Esophagus mucosa (tissue), 1 donor: ENCODE results near the gene SNTG2. TPM values are rescaled to one million over a fixed set of nuclear protein-coding genes. Genes with fewer than 3 reads are reported as not detected.
A peak's percentile ranks its signal among the peaks of the same experiment; 100 is the strongest.
"Not testable (repeated sequence)": the region's sequence is repeated elsewhere in the genome, so short reads cannot be mapped to it uniquely, and the experiment has no call there.

Experiments used
- ATAC-seq: fragments of 200-7000 bp; cut with Tn5 transposase; one replicate; pipeline ENCODE4 v1.9.1; 2020
- total RNA-seq: library from RNA; stranded (reverse); gene quantifications from one replicate; pipeline ENCODE4 v1.2.4, GENCODE V29; 2023
- donor health status: DM: yes; HTN: yes; CAD: no.

SNTG2 gene
- total RNA-seq, 1 donor from 2014 or later = 0.60 TPM

DNA sequence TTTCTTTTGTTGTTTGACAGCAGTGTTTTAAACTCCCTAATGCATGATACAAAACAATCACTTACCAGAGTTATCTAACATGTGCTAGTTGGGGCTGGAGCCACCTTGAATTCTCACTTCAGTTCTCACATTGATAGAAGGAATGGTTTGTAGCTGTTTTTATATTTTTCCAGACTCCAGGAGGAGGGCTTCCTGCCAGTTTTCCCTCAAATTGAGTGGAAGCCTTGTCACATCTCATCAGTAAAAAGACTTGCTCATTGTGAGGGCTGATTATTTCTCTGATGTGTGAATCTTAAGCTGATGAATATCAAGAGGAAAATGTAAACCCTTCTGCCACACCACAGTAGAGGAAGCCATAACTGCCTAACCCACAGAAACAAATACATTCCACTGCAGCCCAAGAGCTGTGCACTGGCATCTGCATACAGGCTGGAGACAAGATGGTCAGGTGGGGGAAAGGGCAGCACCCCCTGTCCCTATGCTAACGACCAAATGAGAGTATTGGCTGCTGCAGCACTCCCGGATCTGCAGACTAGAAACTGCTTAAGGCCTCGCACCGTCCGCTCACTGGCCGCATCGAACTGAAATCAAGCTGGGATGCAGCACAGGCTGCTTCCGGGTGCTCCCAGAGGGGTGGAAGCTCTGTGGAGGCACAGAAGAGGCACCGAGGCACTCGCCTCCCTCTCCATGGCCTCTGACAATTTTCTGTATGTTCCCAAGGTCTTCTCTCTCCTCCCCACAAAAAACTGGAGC lies 388.9 kb downstream of the SNTG2 start:
- no peak for ATAC-seq

DNA sequence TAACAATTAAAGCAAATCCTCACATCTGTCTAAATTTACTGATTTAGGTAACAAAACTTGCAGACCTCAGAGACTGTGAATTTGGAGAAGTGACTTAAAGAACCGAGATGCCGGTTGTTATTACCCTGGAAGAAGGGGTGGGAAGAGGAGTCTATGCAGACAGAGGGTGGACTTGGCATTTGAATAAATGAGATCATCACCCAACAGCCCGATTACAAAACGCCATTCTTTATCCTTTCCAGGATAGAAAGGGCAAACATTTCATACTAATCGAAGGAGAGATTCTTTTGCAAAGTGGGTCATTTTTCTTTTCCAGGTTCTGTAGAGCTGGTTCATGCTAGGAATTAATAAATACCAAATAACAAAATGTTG lies 389.5 kb downstream of the SNTG2 start:
- ATAC-seq = no peak

DNA sequence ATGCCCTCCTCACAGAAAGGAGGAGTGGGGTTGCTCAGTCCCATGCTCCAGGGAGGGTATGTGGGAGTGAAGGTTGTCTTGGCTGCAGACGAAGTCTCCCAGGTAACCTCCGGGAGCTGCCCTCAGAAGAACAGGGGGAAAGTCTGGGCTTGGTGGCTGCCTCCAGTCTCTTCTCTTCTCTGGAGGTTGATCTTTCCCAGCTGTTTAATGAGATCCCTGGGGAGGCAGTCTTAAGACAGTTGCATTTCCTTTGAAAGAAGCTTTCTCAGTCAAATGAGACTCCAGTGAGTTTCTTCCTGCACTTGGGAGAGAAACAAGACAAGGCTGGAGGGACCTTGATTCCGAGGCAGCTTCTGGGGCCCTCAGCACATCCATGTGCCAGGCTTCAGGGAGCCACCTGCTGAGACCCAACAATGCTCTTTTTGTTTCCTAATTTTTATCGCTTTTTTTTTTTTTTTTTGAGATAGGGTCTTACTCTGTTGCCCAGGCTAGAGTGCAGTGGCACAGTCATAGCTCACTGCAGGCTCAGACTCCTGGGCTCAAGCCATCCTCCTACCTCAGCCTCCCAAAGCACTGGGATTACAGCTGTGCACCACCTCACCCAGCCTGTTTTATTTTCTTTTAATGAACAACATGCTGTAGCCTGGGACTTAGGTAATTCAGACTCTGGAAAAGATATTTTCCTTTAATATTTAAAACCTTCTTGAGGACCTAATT lies 390.9 kb downstream of the SNTG2 start:
- ATAC-seq = no peak

DNA sequence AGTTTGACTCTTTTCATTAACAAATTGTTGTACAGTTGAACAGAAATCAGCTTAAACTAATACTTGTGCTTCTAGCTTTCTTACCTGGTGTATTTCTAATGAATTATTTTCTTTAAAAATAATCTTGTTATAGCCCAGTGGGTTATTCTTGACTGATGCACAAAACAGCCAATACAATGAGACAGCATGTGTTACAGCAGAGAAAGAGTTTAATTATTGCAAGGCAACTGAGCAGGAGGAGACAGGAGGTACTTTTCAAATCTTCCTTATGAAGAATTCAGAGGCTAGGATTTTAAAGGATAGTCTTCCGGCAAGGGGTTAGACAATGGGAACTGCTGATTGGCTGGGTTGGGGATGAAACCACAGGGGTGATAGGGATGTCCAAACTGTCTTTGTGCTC lies 398.1 kb downstream of the SNTG2 start:
- ATAC-seq = no peak

DNA sequence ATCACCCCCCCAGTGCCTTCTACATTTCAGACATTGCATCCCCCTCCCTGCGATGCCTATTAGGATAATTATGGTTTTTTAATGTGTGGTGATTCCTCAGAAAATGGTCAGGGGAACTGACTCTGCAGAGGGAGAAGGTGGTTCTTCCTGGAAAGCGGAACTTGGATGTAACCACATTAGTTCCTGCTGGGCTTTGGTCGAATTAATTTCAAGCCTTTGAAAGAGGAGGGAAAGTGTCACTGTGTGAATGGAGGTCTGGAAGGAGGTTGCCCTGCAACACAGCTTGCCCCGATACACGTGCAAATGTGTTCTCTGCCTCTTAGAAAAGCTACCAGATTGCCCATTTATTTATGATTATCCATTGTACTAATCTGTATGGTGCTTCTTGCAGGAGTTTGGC lies 399.5 kb downstream of the SNTG2 start:
- no peak for ATAC-seq

DNA sequence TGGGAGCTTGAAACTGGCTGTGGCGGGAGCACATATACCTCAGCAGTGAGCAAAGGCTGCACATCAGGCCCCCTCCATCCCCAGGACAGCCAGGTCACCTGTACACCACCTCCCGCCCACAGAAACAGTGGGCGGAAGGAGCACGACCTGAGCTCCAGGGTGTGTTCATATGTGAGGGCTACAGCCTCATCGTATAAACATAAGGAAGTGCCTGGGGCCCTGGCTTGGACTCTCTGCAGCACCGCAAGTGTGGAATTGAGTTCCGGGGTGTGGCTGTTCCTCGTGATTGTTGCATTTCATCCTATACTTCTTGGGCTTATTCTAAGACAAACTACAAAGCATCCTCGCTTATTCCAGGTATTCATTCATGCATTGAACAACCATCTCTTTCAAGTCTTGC lies 402.5 kb downstream of the SNTG2 start:
- peak; percentile 80 for ATAC-seq

DNA sequence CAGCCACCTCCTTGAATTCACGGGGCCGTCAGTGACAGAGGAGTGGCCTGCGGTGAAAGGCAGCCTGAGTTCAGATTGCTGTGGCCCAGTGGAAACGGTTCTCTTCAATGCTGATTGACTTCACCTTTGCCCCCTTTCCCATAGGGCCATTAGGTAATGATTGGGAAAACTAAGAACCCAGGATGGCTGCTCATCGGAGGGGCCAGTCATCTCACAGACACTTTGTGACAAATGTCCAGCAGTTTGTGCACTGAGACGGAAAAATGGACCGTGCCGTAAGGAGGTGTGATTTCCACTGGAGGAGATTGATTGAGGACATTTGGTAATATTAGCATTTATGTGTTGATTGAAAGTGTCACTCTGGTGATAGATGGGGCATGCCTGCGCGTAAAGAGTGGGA lies 402.9 kb downstream of the SNTG2 start:
- ATAC-seq = no peak

DNA sequence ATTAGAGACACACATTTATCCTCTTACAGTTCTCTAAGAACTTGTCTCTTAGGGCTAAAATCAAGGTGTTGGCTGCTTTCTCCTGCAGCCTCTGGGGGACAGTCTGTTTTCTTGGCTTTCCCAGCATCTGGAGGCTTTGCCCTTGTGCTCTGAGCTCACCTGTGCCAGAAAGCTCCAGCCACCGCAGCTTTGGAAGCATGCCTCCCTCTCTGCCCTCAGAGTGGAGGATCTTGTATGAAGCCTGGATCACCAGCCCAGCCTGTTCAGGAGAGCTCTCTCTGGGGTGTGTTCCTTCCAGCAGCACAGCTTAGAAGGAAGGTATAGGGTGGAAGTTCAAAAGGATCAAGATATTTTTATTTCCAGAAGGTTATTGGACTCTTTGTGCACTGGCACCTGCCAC lies 409.5 kb downstream of the SNTG2 start:
- ATAC-seq = no peak

DNA sequence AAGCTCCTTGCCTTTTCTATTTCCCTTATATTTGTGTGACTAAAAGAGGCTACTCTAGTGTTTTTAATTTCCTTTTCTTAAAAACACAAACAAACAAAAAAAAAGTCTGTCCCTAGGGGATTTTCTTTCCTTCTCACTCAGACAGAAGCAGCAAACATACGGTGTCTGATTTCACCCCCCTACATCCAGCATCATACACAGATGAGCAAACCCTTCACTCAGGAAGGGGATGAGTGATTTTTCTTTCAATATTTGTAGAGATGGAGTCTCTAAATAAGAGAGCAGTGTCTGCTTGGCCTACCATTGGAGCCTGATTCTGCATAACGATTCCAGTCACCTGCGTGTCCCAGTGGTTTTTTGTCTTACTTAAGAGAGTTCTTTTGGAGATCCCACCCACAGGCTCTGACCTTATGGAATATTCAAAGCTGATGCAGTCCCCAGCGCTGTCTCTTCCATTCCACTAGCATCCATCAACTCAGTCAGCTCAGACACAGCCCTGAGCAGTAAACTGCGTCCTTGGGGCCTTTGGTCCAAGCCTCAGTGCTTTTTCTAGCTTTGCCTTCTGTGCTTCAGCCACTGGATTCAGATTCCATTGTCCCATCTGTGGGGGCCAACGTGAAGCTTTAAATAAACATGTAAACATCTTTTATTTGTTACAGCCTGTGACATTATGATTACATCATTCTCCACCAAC lies 410.1 kb downstream of the SNTG2 start:
- ATAC-seq = no peak

DNA sequence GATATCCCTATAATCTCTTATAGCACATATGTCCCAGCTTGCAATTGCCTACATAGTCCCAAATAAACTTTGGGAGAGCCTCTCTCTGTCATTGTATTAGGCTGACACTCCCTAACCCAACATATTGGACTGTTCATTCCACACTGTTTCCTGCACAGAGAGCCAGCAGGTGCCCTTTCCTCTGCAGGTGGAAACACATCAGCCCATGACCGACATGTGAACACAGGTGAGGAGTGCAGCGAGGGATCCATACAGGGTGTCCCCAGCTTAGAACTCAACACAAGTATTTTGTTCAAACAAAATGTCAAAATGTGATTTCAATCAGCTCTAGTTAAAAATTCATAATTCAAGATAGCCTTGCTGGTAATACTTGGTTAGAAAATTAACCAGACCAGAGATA lies 412.7 kb downstream of the SNTG2 start:
- no peak for ATAC-seq

DNA sequence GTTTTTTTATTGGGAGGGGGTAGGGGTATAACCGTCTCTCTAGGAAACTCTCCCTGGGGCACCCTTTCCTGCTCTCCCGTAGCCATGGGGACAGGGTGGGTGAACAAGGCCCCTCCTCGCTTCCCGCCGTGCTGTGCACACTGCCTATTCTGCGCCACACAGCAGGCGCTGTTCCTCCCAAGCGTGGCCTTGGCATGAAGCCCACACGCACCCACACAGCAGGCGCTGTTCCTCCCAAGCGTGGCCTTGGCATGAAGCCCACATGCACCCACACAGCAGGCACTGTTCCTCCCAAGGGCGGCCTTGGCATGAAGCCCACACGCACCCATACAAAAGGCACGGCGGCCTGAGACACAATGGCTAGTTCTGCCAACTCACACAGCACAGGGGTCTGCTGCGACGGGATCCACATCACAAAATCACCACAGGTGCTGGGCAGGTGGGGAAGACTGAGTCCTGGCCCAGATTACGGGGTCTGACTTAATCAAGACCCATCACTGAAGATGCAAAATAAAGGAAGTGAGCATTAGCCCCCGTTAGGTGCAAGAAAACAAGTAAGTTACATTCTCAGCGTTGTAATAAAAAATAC lies 416.0 kb downstream of the SNTG2 start:
- ATAC-seq = peak; percentile 58

DNA sequence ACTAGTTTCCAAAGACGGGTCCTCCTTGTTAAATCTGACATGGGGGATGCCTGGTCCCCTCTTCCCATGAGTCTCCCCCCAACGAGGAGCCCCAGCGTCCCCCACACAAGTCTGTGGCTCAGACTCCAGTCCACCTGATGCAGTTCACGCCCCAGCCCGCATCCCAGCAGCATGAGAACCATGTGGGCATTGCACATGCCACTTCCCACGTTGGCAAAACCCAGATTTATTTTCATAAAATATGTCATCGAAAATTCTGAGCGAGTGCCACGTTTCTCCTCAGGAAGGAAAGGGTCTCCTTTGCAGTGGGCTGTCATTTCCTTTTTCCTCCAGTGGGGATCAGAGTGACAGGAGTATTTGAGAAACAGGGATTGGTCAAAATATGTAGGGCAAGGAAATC lies 417.0 kb downstream of the SNTG2 start:
- no peak for ATAC-seq

DNA sequence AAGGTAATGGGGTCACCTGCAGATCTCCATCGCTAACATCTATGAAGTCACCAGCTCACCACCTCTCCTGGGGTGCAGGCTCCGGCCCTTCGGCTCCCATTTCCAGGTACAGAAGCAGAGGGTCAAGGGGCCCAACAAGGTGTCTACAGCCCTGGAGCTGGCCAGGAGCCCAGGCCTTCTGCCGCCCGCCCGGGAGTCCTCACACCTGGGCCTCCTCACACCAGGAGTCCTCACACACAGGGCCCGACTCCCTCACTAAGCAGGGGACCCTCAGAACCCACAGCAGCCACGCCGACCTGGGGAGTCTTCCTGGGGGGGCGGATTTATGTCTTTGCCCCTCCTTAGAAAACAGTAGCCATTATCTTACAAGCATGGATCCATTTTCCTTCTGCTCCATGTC lies 419.3 kb downstream of the SNTG2 start:
- ATAC-seq = no peak

DNA sequence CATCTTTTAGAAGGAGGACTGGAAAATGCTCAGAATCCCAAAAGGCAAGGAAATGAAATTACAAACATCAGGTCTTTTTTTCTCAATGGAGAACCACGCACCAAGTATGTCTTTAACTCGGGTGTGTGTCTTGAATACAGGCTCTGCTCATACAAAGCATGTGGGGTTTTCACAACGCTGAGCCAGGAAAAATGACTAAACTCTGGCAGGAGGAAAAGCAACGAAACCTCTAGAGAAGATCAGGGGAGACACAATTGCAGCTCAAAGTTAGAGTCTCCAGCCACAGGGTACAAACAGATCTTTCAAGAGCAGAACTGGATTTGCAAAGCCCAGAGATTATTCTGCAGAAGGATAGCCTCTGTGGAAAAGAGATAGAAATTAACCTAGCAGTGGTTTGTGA lies 419.8 kb downstream of the SNTG2 start:
- no peak for ATAC-seq

DNA sequence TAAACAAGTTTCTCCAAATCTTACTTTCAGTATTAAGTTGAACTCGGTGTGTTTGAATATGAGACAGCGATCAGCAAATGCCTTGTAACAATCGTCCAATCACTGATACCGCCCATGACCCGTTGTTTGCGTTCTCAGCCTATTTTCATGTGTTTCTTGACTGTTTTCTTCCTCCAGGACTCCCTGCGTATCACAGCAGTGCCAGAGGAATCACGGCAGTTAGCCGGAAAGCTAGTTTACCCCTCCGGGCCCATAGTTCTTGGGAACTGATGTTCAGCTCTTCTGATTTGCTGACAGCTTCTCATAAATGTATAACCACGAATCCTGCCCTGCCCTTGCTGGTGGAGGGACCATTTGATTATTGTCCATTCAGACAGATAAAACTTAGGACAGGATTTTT lies 420.4 kb downstream of the SNTG2 start:
- ATAC-seq = no peak

DNA sequence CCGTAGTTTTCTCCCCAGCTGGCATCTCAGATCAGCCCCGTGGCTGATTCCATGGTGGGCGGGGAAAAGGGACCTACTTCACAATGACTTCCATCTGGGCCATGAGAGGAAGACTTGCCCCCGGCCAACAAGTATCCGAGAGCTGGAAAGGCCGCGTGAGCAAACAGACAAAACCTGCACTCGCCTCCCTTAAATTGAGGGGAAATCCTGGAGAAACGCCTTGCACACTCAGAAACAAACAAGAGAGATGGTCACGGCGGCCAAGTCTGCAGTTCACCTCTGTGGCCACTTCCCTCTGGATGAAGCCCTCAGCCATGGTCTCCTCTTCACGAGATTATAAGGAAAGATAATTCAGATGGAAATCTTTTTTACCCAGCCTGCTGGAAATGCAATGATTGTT lies 423.2 kb downstream of the SNTG2 start:
- ATAC-seq = no peak

DNA sequence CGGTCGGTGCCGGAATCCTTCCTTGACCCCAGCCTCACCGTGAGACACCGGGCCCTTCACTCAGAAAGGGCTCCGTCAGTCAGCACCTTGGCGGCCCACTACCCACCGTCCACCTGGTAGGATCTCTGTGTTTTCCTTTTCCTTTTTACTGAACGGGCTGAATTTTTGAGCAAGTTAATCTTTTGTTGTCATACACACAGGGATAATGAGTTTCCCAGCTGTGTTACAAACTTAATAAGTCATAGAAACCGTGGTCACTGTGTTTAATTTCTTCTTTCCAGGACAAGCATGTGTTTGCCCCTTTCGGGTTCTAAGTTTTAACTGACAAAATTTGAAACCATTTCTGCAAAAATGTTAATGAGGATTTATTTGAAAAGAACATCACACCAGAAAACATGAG lies 423.6 kb downstream of the SNTG2 start:
- ATAC-seq = no peak

DNA sequence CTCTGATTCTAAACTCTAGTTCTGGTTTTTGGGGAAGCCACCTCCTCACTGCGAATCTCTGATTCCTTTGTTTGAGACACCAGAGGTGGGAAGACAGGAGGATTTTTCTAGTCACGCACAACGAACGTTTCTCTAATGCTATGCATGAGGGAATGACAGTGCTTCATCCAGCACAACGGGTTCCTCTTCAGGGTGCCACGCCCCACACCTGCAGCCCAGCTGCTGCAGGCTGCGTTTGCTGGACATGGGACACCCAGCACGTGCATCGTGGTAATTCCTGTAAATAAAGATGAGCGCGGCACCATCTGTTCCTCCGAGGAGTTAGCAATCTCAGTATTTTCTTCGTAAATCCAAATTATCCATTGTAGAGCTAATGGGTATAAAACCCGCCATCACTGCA lies 425.1 kb downstream of the SNTG2 start:
- ATAC-seq = no peak

DNA sequence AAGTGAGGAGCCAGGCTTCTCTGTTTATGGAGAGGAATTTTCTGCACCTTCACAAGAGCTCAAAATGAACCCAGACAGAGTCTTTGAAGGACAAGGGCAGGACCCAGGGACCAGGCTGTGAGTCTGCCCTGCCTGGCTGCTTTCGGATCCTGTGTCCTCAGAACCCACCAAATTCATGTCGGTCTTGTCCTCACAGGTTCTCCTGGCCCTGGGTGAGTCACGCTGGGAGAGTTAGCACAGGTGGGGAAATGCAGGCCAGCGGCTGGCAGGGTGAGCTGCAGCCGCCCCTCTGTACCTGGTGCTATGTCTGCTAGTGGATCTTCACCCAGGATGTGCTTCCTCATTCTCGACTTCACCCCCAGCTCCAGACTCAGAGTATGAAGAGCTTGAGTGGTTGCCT lies 426.8 kb downstream of the SNTG2 start:
- peak; percentile 82 for ATAC-seq

DNA sequence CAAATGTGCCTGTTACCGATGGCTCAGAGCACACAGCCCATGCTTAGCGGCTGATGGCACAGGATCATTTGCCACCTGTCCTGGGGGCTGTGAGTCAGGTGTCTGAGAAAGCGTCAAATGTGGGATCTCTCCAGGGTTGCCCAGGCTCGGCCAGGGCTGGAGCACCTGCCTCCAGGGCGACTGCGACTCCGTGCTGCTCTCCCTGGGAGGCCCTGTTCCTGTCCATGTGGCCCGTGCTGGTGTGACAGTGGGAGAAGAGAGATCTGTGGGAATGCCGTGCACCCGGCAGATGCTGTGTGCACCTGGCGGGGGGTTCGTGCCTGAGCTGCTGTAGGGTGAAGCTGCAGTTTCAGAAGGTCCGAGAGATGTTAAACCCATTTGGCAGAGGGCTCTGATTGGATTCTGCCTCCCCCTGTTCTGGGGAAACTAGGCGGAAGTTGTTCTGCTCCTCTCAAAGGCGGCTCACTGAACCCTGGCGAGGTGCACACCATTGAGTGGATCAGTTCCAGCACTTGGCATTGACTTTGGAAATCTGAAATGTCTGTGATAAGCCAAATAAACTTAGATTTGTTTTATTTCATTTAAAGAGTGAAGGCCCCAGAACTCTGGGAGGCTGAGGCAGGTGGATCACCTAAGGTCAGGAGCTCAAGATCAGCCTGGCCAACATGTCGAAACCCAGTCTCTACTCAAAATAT lies 428.0 kb downstream of the SNTG2 start:
- no peak for ATAC-seq

DNA sequence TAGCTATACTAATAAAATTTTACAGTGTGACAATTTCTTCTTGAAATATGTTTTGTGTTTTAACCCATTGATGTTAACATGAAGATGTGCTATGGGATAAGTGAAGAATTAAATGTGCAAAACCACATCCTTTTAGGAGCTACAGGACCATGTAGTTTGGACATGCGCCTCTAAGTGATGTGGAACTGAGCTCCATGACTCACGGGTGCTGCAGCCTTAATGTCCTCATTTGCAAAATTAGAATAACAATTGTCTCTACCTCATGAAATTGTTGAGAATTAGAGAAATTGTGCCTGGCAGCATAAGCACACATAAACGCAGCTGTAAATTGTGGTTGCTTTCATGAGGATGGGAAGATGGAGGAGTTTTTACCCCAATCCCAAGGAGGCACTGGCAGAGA lies 431.0 kb downstream of the SNTG2 start:
- no peak for ATAC-seq

DNA sequence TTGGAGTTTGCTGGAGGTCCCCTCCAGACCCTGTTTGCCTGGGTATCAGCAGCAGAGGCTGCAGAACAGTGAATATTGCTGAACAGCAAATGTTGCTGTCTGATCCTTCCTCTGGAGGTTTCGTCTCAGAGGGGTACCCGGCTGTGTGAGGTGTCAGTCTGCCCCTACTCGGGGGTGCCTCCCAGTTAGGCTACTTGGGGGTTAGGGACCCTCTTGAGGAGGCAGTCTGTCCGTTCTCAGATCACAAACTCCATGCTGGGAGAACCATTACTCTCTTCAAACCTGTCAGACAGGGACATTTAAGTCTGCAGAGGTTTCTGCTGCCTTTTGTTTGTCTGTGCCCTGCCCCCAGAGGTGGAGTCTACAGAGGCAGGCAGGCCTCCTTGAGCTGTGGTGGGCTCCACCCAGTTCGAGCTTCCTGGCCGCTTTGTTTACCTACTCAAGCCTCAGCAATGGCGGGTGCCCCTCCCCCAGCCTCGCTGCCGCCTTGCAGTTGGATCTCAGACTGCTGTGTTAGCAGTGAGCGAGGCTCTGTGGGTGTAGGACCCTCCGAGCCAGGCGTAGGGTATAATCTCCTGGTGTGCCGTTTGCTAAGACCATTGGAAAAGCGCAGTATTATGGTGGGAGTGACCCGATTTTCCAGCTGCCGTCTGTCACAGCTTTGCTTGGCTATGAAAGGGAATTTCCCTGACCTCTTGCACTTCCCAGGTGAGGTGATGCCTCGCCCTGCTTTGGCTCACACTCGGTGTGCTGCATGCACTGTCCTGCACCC lies 437.5 kb downstream of the SNTG2 start:
- not testable (repeated sequence) for ATAC-seq
